ENCODE results near the gene ACO1.

Gene ACO1

GRCh38 chr9:32502464-32502863 is 118.0 kb downstream of the ACO1 start:
- DNase-seq, result no peak

GRCh38 chr9:32503008-32503407 is 118.6 kb downstream of the ACO1 start:
- no peak for DNase-seq

Data from RPMI8226 (cell line).